ENCODE measurements around the gene LHX4.

DNA sequence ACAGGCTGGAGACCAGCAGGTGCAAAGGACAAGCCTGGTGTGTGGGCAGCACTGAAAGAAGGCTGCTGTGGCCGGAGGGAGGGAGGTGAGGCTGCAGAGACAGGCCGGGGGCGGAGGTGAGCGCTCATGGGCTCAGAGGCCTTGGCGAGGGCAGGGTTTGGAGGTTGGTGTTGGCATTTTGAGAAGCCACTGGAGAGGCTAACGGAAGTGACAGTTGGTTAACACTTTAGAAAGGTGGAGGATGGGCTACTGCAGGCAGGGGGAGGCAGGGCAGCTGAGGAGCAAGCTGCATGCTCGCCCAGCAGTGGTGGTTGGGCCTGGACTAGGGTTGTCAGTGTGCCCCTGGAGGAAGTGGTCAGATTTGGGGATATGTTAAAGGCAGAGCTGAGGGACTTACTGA, 37.9 kb upstream of the LHX4 start:
- no peak for TF ChIP-seq CTCF (conservative IDR thresholded peaks at IDR 0.05; ENCODE audit: low read depth, low read length)
- no peak for TF ChIP-seq SMC3 (IDR thresholded peaks at IDR 0.05; ENCODE audit: low read depth, low read length)
- no peak for TF ChIP-seq POLR2A (IDR thresholded peaks at IDR 0.05; ENCODE audit: low read depth, low read length)
- no peak for TF ChIP-seq CEBPB (IDR thresholded peaks at IDR 0.05; ENCODE audit: low read depth, low read length)
- no peak for TF ChIP-seq RAD21 (IDR thresholded peaks at IDR 0.05; ENCODE audit: low read length)

All from IMR-90 (cell line).